Fibroblast of lung (primary cell): ENCODE measurements around the gene VTCN1. TPM values are rescaled to one million over a fixed set of nuclear protein-coding genes. Genes with fewer than 3 reads are reported as not detected.

Experiments used
- DNase-seq, 2 donors: peaks; one replicate each; pipeline versions ENCODE4 v3.0.0 to v3.0.0-alpha.2; 2010; ENCODE audit warnings: low read depth in 2 of 2
- H2AFZ ChIP-seq: 2 replicates; pipeline ENCODE4 v1.5.1; 2012; ENCODE audit warnings: low read length, control low read depth, inconsistent platforms
- H3K27ac ChIP-seq: 2 replicates; pipeline ENCODE4 v1.5.1; 2011; ENCODE audit warnings: low read length, control low read depth; ENCODE audit not compliant: insufficient read depth
- H3K27me3 ChIP-seq: 2 replicates; pipeline ENCODE4 v1.5.1; 2011; ENCODE audit warnings: mild to moderate bottlenecking, low read length; ENCODE audit not compliant: control insufficient read depth, insufficient read depth
- H3K36me3 ChIP-seq: 2 replicates; pipeline ENCODE4 v1.5.1; 2011; ENCODE audit warnings: low read length; ENCODE audit not compliant: control insufficient read depth, insufficient read depth
- H3K4me1 ChIP-seq: 2 replicates; pipeline ENCODE4 v1.5.1; 2011; ENCODE audit warnings: low read length; ENCODE audit not compliant: control insufficient read depth, insufficient read depth; ENCODE audit errors: extremely low read depth
- H3K4me2 ChIP-seq: 2 replicates; pipeline ENCODE4 v1.5.1; 2011; ENCODE audit warnings: low read length, control low read depth; ENCODE audit not compliant: insufficient read depth; ENCODE audit errors: extremely low read depth
- H3K4me3 ChIP-seq, 4 experiments: fragments of 200-600 bp in 1 of 4; sonication (generic) in 1 of 4; replicated peaks in 1 of 4; 2 replicates each; pipeline ENCODE4 v1.5.1; 2011 to 2016; ENCODE audit warnings: low read length in 4 of 4, low read depth in 3 of 4, mild to moderate bottlenecking in 3 of 4, control low read depth in 2 of 4, inconsistent platforms in 1 of 4, mixed read lengths in 1 of 4; ENCODE audit not compliant: insufficient read depth in 1 of 4; ENCODE audit errors: control extremely low read depth in 1 of 4
- H3K79me2 ChIP-seq: 2 replicates; pipeline ENCODE4 v1.5.1; 2012; ENCODE audit warnings: mild to moderate bottlenecking, low read length, inconsistent platforms; ENCODE audit not compliant: control insufficient read depth, insufficient read depth
- H3K9ac ChIP-seq: 2 replicates; pipeline ENCODE4 v1.5.1; 2011; ENCODE audit warnings: mild to moderate bottlenecking, low read length, control low read depth; ENCODE audit not compliant: insufficient read depth
- H3K9me3 ChIP-seq: 2 replicates; pipeline ENCODE4 v1.5.1; 2012; ENCODE audit warnings: low read depth, low read length; ENCODE audit not compliant: control insufficient read depth, insufficient read depth
- H4K20me1 ChIP-seq: 2 replicates; pipeline ENCODE4 v1.5.1; 2011; ENCODE audit warnings: low read length; ENCODE audit not compliant: control insufficient read depth, insufficient read depth; ENCODE audit errors: extremely low read depth
- CTCF ChIP-seq, 2 donors: IDR thresholded peaks in 1 of 2; conservative IDR thresholded peaks in 1 of 2; 1 replicate in 1 of 2; 2 replicates in 1 of 2; pipeline ENCODE4 v1.5.1; 2011 to 2012; ENCODE audit warnings: low read length in 2 of 2, control low read depth in 1 of 2, inconsistent platforms in 1 of 2, low read depth in 1 of 2, mild to moderate bottlenecking in 1 of 2
- EZH2 ChIP-seq: IDR thresholded peaks from 2 replicates; pipeline ENCODE4 v1.5.1; 2012; ENCODE audit warnings: low read length, control low read depth, mild to moderate bottlenecking; ENCODE audit errors: missing control alignments
- polyA plus RNA-seq, 2 donors: library from polyadenylated mRNA; depleted of rRNA in 1 of 2; stranded (reverse) in 1 of 2; unstranded in 1 of 2; fragments of >200 nt; gene quantifications; 2 replicates each; pipeline ENCODE4 v1.2.1, GENCODE V29; 2011 to 2012; ENCODE audit warnings: missing spikeins in 1 of 2
- total RNA-seq: library from RNA; depleted of rRNA; stranded (reverse); fragments of >200 nt; gene quantifications from 2 replicates; pipeline ENCODE4 v1.2.1, GENCODE V29; 2014

The VTCN1 gene
- total and polyA plus RNA-seq, 2 donors (not counting 1 experiment from before 2014, with no cell fraction given), result 0.03 TPM; not detected in 1

GRCh38 chr1:117215733-117216462, 5.2 kb upstream of the VTCN1 start:
- Histone ChIP-seq H3K4me1 (no peaks in the 10 kb centered on the region), H3K79me2 (no peaks in the 10 kb centered on the region), H3K27me3 (peaks cover under 1% of the 10 kb centered on the region), H3K9me3 (no peaks in the 10 kb centered on the region), H4K20me1 (no peaks in the 10 kb centered on the region), H3K9ac (no peak overlapping the region), H2AFZ (no peak overlapping the region), H3K4me2 (no peak overlapping the region), H3K27ac (no peak overlapping the region), H3K4me3 (no peak overlapping the region), H3K36me3 (no peaks in the 10 kb centered on the region)
- TF ChIP-seq CTCF (conservative IDR thresholded peaks at IDR 0.05 in 1 of 2, IDR thresholded peaks at IDR 0.05 in 1 of 2; ENCODE audit: low read depth in 1 of 2, low read length in 2 of 2) (no peak), EZH2 (no peak)
- DNase-seq, result no peak

- no peak overlapping the region for H3K4me2 ChIP-seq
- no peak for DNase-seq
- H3K4me1 ChIP-seq, result no peaks in the 10 kb centered on the region
- H2AFZ ChIP-seq, result no peak overlapping the region
- no peak overlapping the region for H3K27ac ChIP-seq
- no peaks in the 10 kb centered on the region for H3K36me3 ChIP-seq
- H4K20me1 ChIP-seq, result no peaks in the 10 kb centered on the region
- TF ChIP-seq EZH2 (no peak), CTCF (conservative IDR thresholded peaks at IDR 0.05 in 1 of 2, IDR thresholded peaks at IDR 0.05 in 1 of 2; ENCODE audit: low read depth in 1 of 2, low read length in 2 of 2) (no peak)
- no peak overlapping the region for H3K9ac ChIP-seq
- peaks cover 4% of the 10 kb centered on the region for H3K27me3 ChIP-seq
- no peaks in the 10 kb centered on the region for H3K9me3 ChIP-seq
- no peak overlapping the region for H3K4me3 ChIP-seq
- no peaks in the 10 kb centered on the region for H3K79me2 ChIP-seq
Observed at GRCh38 chr1:117215019-117215418, 4.3 kb upstream of the VTCN1 start.

GRCh38 chr1:117213046-117213445, 2.3 kb upstream of the VTCN1 start:
- Histone ChIP-seq H3K79me2 (no peaks in the 10 kb centered on the region), H3K4me3 (no peak overlapping the region), H3K27ac (no peak overlapping the region), H3K4me1 (no peaks in the 10 kb centered on the region), H3K4me2 (no peak overlapping the region), H3K27me3 (peaks cover 13% of the 10 kb centered on the region), H3K9me3 (no peaks in the 10 kb centered on the region), H3K36me3 (no peaks in the 10 kb centered on the region), H4K20me1 (no peaks in the 10 kb centered on the region), H3K9ac (no peak overlapping the region), H2AFZ (no peak overlapping the region)
- no peak for DNase-seq
- no peak for TF ChIP-seq EZH2
- TF ChIP-seq CTCF (conservative IDR thresholded peaks at IDR 0.05 in 1 of 2, IDR thresholded peaks at IDR 0.05 in 1 of 2; ENCODE audit: low read depth in 1 of 2, low read length in 2 of 2), result no peak
